Raji (cell line): Measurements from ENCODE around the gene ABLIM3.

Experiments
- POLR2A ChIP-seq: IDR thresholded peaks from 2 replicates; pipeline ENCODE4 v1.6.1; 2011; ENCODE audit warnings: low read depth, low read length, control low read depth; ENCODE audit not compliant: insufficient read depth

ABLIM3 gene

GRCh38 chr5:149185067-149185466 is 43.8 kb downstream of the ABLIM3 start:
- TF ChIP-seq POLR2A = no peak

GRCh38 chr5:149186506-149186905 is 45.2 kb downstream of the ABLIM3 start:
- TF ChIP-seq POLR2A = no peak

- TF ChIP-seq POLR2A = no peak
These were observed 47.1 kb downstream of the ABLIM3 start for GRCh38 chr5:149188383-149188782.

- TF ChIP-seq POLR2A = no peak
These were observed 54.1 kb downstream of the ABLIM3 start for GRCh38 chr5:149195337-149195887.

- no peak for TF ChIP-seq POLR2A
These were observed 54.7 kb downstream of the ABLIM3 start for GRCh38 chr5:149195962-149196361.

GRCh38 chr5:149198148-149198547 is 56.9 kb downstream of the ABLIM3 start:
- no peak for TF ChIP-seq POLR2A

GRCh38 chr5:149200355-149200754 is 59.1 kb downstream of the ABLIM3 start:
- no peak for TF ChIP-seq POLR2A

- no peak for TF ChIP-seq POLR2A
These were observed 59.9 kb downstream of the ABLIM3 start for GRCh38 chr5:149201121-149201637.

- TF ChIP-seq POLR2A = no peak
These were observed 61.7 kb downstream of the ABLIM3 start for GRCh38 chr5:149202910-149203451.

GRCh38 chr5:149203921-149204441 is 62.7 kb downstream of the ABLIM3 start:
- TF ChIP-seq POLR2A = no peak

- no peak for TF ChIP-seq POLR2A
These were observed 64.6 kb downstream of the ABLIM3 start for GRCh38 chr5:149205625-149206523.

GRCh38 chr5:149206524-149207141 is 65.3 kb downstream of the ABLIM3 start:
- no peak for TF ChIP-seq POLR2A

- no peak for TF ChIP-seq POLR2A
These were observed 66.5 kb downstream of the ABLIM3 start for GRCh38 chr5:149207831-149208230.

- TF ChIP-seq POLR2A = no peak
These were observed 68.9 kb downstream of the ABLIM3 start for GRCh38 chr5:149210225-149210624.

- no peak for TF ChIP-seq POLR2A
These were observed 69.7 kb downstream of the ABLIM3 start for GRCh38 chr5:149210968-149211490.
